H1 (cell line): Measurements from ENCODE around the gene SLC22A14. TPM values are rescaled to one million over a fixed set of nuclear protein-coding genes. Genes with fewer than 3 reads are reported as not detected.

ENCODE experiments used
- ASH2L ChIP-seq: fragments of 200-600, 300-600 bp; sonication (generic); IDR thresholded peaks from one replicate; pipeline ENCODE4 v1.7.1; 2017; ENCODE audit warnings: low read length
- BACH1 ChIP-seq: IDR thresholded peaks from 2 replicates; pipeline ENCODE4 v1.6.1; 2012; ENCODE audit warnings: low read length, improper control_type of control experiment
- CREB1 ChIP-seq: IDR thresholded peaks from 2 replicates; pipeline ENCODE4 v1.6.1; 2012; ENCODE audit warnings: inconsistent platforms
- CTBP2 ChIP-seq: IDR thresholded peaks from 2 replicates; pipeline ENCODE4 v1.7.0; 2011; ENCODE audit warnings: borderline replicate concordance, mild to moderate bottlenecking, moderate library complexity, mixed read lengths, low read length; ENCODE audit not compliant: insufficient read depth, insufficient read length
- CTCF ChIP-seq, 3 experiments: IDR thresholded peaks; 1 replicate in 2 of 3; 2 replicates in 1 of 3; pipeline versions ENCODE4 v1.5.1 to v1.6.1; 2011; ENCODE audit warnings: low read length in 3 of 3, mild to moderate bottlenecking in 3 of 3, inconsistent platforms in 2 of 3, low read depth in 1 of 3, moderate library complexity in 1 of 3; ENCODE audit not compliant: insufficient read depth in 1 of 3; ENCODE audit errors: control extremely low read depth in 1 of 3
- E2F6 ChIP-seq: IDR thresholded peaks from 2 replicates; pipeline ENCODE4 v1.6.1; 2012; ENCODE audit warnings: inconsistent platforms
- EZH2 ChIP-seq: fragments of 200-600 bp; sonication (generic); IDR thresholded peaks from 2 replicates; pipeline ENCODE4 v1.7.1; 2012; ENCODE audit warnings: low read depth, mild to moderate bottlenecking, moderate library complexity, low read length, inconsistent platforms; ENCODE audit not compliant: severe bottlenecking
- HDAC2 ChIP-seq, 2 experiments: fragments of 300-600 bp in 1 of 2; sonication (generic) in 1 of 2; IDR thresholded peaks; 2 replicates each; pipeline ENCODE4 v1.6.1; 2011 to 2012; ENCODE audit warnings: low read depth in 2 of 2, low read length in 2 of 2, mild to moderate bottlenecking in 2 of 2, moderate library complexity in 2 of 2, borderline replicate concordance in 1 of 2, inconsistent platforms in 1 of 2
- JUN ChIP-seq: IDR thresholded peaks from 2 replicates; pipeline ENCODE4 v1.6.1; 2011; ENCODE audit warnings: low read depth, mild to moderate bottlenecking, improper control_type of control experiment, low read length
- KDM1A ChIP-seq: fragments of 200-600, 300-600 bp; sonication (generic); IDR thresholded peaks from 2 replicates; pipeline ENCODE4 v1.7.1; 2016; ENCODE audit warnings: mild to moderate bottlenecking, low read length, borderline replicate concordance
- MAX ChIP-seq: IDR thresholded peaks from 2 replicates; pipeline ENCODE4 v1.6.1; 2012; ENCODE audit warnings: inconsistent platforms
- PHF8 ChIP-seq: fragments of 200-600 bp; sonication (generic); conservative IDR thresholded peaks from 2 replicates; pipeline ENCODE4 v1.7.1; 2012; ENCODE audit warnings: low read depth, mild to moderate bottlenecking, inconsistent platforms, low read length, moderate library complexity
- POLR2A ChIP-seq, 2 experiments: IDR thresholded peaks; 1 replicate in 1 of 2; 2 replicates in 1 of 2; pipeline ENCODE4 v1.6.1; 2011; ENCODE audit warnings: low read depth in 2 of 2, low read length in 2 of 2, mild to moderate bottlenecking in 2 of 2; ENCODE audit errors: control extremely low read depth in 1 of 2
- RXRA ChIP-seq: IDR thresholded peaks from 2 replicates; pipeline ENCODE4 v1.6.1; 2011; ENCODE audit warnings: low read depth, mild to moderate bottlenecking, low read length, moderate library complexity; ENCODE audit not compliant: insufficient read depth
- SIN3A ChIP-seq, 2 experiments: IDR thresholded peaks in 1 of 2; conservative IDR thresholded peaks in 1 of 2; 2 replicates each; pipeline ENCODE4 v1.6.1; 2011 to 2012; ENCODE audit warnings: low read length in 2 of 2, improper control_type of control experiment in 1 of 2, low read depth in 1 of 2, mild to moderate bottlenecking in 1 of 2
- TBP ChIP-seq: IDR thresholded peaks from 2 replicates; pipeline ENCODE4 v1.6.1; 2011; ENCODE audit warnings: low read depth, low read length, improper control_type of control experiment
- USF2 ChIP-seq: IDR thresholded peaks from 2 replicates; pipeline ENCODE4 v1.6.1; 2011; ENCODE audit warnings: low read length, improper control_type of control experiment
- polyA plus RNA-seq, 7 experiments: library from polyadenylated mRNA; depleted of rRNA in 3 of 7; stranded (reverse) in 5 of 7; unstranded in 2 of 7; fragments of >200 nt in 5 of 7; fragments of 200-250 nt in 2 of 7; gene quantifications; 1 replicate in 5 of 7; 2 replicates in 1 of 7; 4 replicates in 1 of 7; pipeline versions ENCODE4 v1.2.1 to v1.2.3, GENCODE V29; 2011 to 2013; ENCODE audit warnings: missing spikeins in 2 of 7, mixed read lengths in 2 of 7
- total RNA-seq: library from RNA; stranded (reverse); fragmentation: NEBNext Ultra II Directional; extraction: Animal tissue kit (Norgen Biotek cat#: 25700); gene quantifications from 2 replicates; pipeline ENCODE4 v1.2.1, GENCODE V29; 2021

SLC22A14 gene
- total and polyA plus RNA-seq, 2 of the 8 experiments (the other 6 are each of a cell fraction or from before 2014, with no cell fraction given): 0.03 TPM; not detected in 1

- TF ChIP-seq CTBP2 (peak; percentile 77), TBP (peak; percentile 38; the same call in 1 of the 2 replicates), BACH1 (peak; percentile 86), PHF8 (0 out of 2 replicates have a peak, but pooled peaks have one; percentile 46), SIN3A (conservative IDR thresholded peaks at IDR 0.05 in 1 of 2, IDR thresholded peaks at IDR 0.05 in 1 of 2; ENCODE audit: low read depth in 1 of 2, low read length in 2 of 2) (peak in 1 of 2 experiments; percentile 78; a peak in 2 of 4 replicates), USF2 (peak; percentile 57), EZH2 (peak; percentile 40), E2F6 (peak; percentile 85), CREB1 (peak; percentile 66; the same call in 1 of the 2 replicates), RXRA (no peak), ASH2L (peak; percentile 49), POLR2A (IDR thresholded peaks at IDR 0.05; ENCODE audit: control extremely low read depth in 1 of 2, low read depth in 2 of 2, low read length in 2 of 2) (0 out of 3 replicates have a peak, but pooled peaks of 1 of the 2 experiments have one; percentile 26), JUN (no peak), CTCF (IDR thresholded peaks at IDR 0.05; ENCODE audit: control extremely low read depth in 1 of 3, insufficient read depth in 1 of 3, low read depth in 1 of 3, low read length in 3 of 3) (peak; percentile 72 to 85 (median 76)), HDAC2 (IDR thresholded peaks at IDR 0.05; ENCODE audit: borderline replicate concordance in 1 of 2, low read depth in 2 of 2, low read length in 2 of 2) (peak; percentile 80 to 82; a peak in 3 of 4 replicates), KDM1A (no peak), MAX (peak; percentile 95)
Measured at GRCh38 chr3:38346587-38347410, 64.7 kb downstream of the SLC22A14 start, which contains the start of gene XYLB (continued).
